ENCODE results near the gene XG. TPM values are rescaled to one million over a fixed set of nuclear protein-coding genes. Genes with fewer than 3 reads are reported as not detected.

XG gene
- total and polyA plus RNA-seq, 2 of the 8 experiments (the other 6 are each of a cell fraction or from before 2014, with no cell fraction given) = 0.33 to 0.78 TPM

DNA sequence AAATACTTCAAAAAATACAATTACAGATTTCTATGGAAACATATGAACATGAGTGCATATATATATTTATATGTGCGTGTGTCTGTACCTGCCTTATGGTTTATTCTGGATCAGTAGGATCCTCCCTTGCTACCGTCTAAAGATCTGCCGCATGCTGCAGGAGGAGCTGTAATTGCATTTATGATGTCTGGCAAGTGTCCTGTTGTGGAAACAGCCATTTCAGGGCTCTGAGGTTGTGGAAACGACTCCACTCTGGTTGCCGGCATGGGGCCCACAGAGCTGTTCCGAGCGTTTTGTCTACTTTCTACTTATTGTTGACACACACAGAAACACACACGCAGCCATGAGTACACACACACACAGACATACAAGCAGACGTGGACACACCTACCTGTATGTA is 39.4 kb upstream of the XG start:
- no peak for FAIRE-seq
- H3K4me1 ChIP-seq (replicated peaks in 1 of 4; ENCODE audit: control insufficient read depth in 3 of 4, insufficient read depth in 4 of 4, low read length in 3 of 4) = peaks cover 5 to 23% (median 10%) of the 10 kb centered on the region in 4 experiments

More for the DNA sequence above, 39.4 kb upstream of the XG start:
- 0 out of 2 replicates have a peak overlapping the region, but pooled peaks have one; percentile 55 for H2BK15ac ChIP-seq (ENCODE audit: low read length)
- H2AFZ ChIP-seq (ENCODE audit: low read length) = no peak overlapping the region
- no peak overlapping the region for H4K8ac ChIP-seq (ENCODE audit: extremely low read depth, insufficient read depth, low read length)
- no peak overlapping the region for H3K4me2 ChIP-seq (ENCODE audit: insufficient read depth in 1 of 2, low read depth in 2 of 2, low read length in 2 of 2)
- ChIA-PET CTCF (ENCODE audit: partially characterized antibody) (no interaction called here), POLR2A (ENCODE audit: partially characterized antibody) (no interaction called here)
- H3K27me3 ChIP-seq (replicated peaks in 1 of 4; ENCODE audit: control insufficient read depth in 3 of 4, extremely low read depth in 1 of 4, insufficient read depth in 3 of 4, low read length in 3 of 4) = no peaks in the 10 kb centered on the region
- H3K79me1 ChIP-seq (ENCODE audit: low read depth, low read length) = peaks cover 5% of the 10 kb centered on the region; the same call in 1 of the 2 replicates
- H3K9me3 ChIP-seq (ENCODE audit: insufficient read depth in 2 of 2, low read depth in 1 of 2, low read length in 1 of 2) = no peaks in the 10 kb centered on the region
- DNase-seq (ENCODE audit: low read depth in 1 of 2, low spot score in 2 of 2) = no peak
- no peak overlapping the region for H3K14ac ChIP-seq (ENCODE audit: insufficient read length)
- H4K5ac ChIP-seq (ENCODE audit: insufficient read length, low read depth, low read length) = no peak overlapping the region
- H3K4me3 ChIP-seq (ENCODE audit: extremely low read depth in 1 of 4, insufficient read depth in 2 of 4, low read depth in 3 of 4, low read length in 4 of 4) = no peak overlapping the region
- peaks cover 0 to 5% of the 10 kb centered on the region in 2 experiments; a peak in 1 of 4 replicates for H3K79me2 ChIP-seq (ENCODE audit: control insufficient read depth in 1 of 2, insufficient read depth in 2 of 2, low read length in 2 of 2)
- H3K36me3 ChIP-seq (ENCODE audit: control insufficient read depth in 2 of 4, insufficient read depth in 4 of 4, low read length in 3 of 4) = peaks cover 0 to 3% (median 0%) of the 10 kb centered on the region in 4 experiments; a peak in 3 of 8 replicates
- peaks cover 0 to 12% of the 10 kb centered on the region in 2 experiments for H4K20me1 ChIP-seq (replicated peaks in 1 of 2; ENCODE audit: control insufficient read depth in 1 of 2, insufficient read depth in 2 of 2, low read length in 2 of 2)
- no peak overlapping the region for H3K23ac ChIP-seq (ENCODE audit: insufficient read length)
- H3K4ac ChIP-seq (replicated peaks; ENCODE audit: insufficient read length, low read depth, low read length) = no peak overlapping the region
- peak overlapping the region; percentile 83 for H4K91ac ChIP-seq (replicated peaks; ENCODE audit: insufficient read length, low read length)
- H2BK5ac ChIP-seq (ENCODE audit: low read depth, low read length) = no peak overlapping the region; the same call in 1 of the 2 replicates
- peak overlapping the region; percentile 23 for H2BK120ac ChIP-seq (replicated peaks; ENCODE audit: low read depth, low read length)
- H3K56ac ChIP-seq (replicated peaks; ENCODE audit: insufficient read length, low read depth, low read length) = no peak overlapping the region
- no peak overlapping the region; the same call in 1 of the 2 replicates for H2BK12ac ChIP-seq (ENCODE audit: low read depth, low read length)
- no peak overlapping the region for H3K9ac ChIP-seq (replicated peaks in 1 of 4; ENCODE audit: extremely low read depth in 1 of 4, low read depth in 3 of 4, low read length in 3 of 4)
- no peak overlapping the region for H3K18ac ChIP-seq (ENCODE audit: extremely low read depth, low read length)
- H3K23me2 ChIP-seq (ENCODE audit: low read depth, low read length) = peaks cover 5% of the 10 kb centered on the region; the same call in 1 of the 2 replicates
- peak overlapping the region; percentile 93 for H2AK5ac ChIP-seq (ENCODE audit: low read depth, low read length)
- peak overlapping the region; percentile 73; the same call in 1 of the 2 replicates for H2BK20ac ChIP-seq (ENCODE audit: low read length)
- no peak overlapping the region for H3K27ac ChIP-seq (ENCODE audit: low read depth, low read length)
- TF ChIP-seq CBX8 (IDR thresholded peaks at IDR 0.05; ENCODE audit: borderline replicate concordance, low read depth, low read length) = no peak
- 93% methylated on average over 9 of the region's 9 CpGs; no CpG with 5 or more reads in 1 of the 2 experiments for WGBS, 2 experiments (ENCODE audit: extremely low coverage in 1 of 2, insufficient coverage in 1 of 2, insufficient read length in 1 of 2, insufficient replicate concordance in 2 of 2, low coverage in 1 of 2, low lambda C conversion rate in 2 of 2, missing lambda C conversion rate in 1 of 2)
